Keratinocyte (primary cell): Measurements from ENCODE around the gene GAS5. TPM values are rescaled to one million over a fixed set of nuclear protein-coding genes. Genes with fewer than 3 reads are reported as not detected.
"Not testable (repeated sequence)": the region's sequence is repeated elsewhere in the genome, so short reads cannot be mapped to it uniquely, and the experiment has no call there.

Experiments used
- DNase-seq: peaks from one replicate; pipeline ENCODE4 v3.0.0-alpha.2; 2011; ENCODE audit warnings: low read depth, missing footprints, low spot score
- FAIRE-seq: peaks from 2 replicates; lab custom pipeline; 2011; peaks lifted over from hg19 to GRCh38; lab: Jason Lieb, UNC
- H2AFZ ChIP-seq: 2 replicates; pipeline ENCODE4 v1.6.0; 2012; ENCODE audit warnings: low read length, control low read depth, inconsistent platforms; ENCODE audit not compliant: control insufficient read depth
- H3K27ac ChIP-seq: 2 replicates; pipeline ENCODE4 v1.5.1; 2011; ENCODE audit warnings: low read length; ENCODE audit not compliant: control insufficient read depth, insufficient read depth
- H3K27me3 ChIP-seq: 3 replicates; pipeline ENCODE4 v1.6.0; 2011; ENCODE audit warnings: low read length; ENCODE audit not compliant: control insufficient read depth, insufficient read depth; ENCODE audit errors: extremely low read depth
- H3K36me3 ChIP-seq, 2 experiments: 2 replicates in 1 of 2; 3 replicates in 1 of 2; pipeline ENCODE4 v1.5.1; 2011; ENCODE audit warnings: low read length in 2 of 2, mild to moderate bottlenecking in 1 of 2; ENCODE audit not compliant: control insufficient read depth in 2 of 2, insufficient read depth in 2 of 2; ENCODE audit errors: extremely low read depth in 1 of 2
- H3K4me1 ChIP-seq: 3 replicates; pipeline ENCODE4 v1.5.1; 2011; ENCODE audit warnings: low read length; ENCODE audit not compliant: control insufficient read depth, insufficient read depth; ENCODE audit errors: extremely low read depth
- H3K4me2 ChIP-seq: 3 replicates; pipeline ENCODE4 v1.6.0; 2011; ENCODE audit warnings: low read depth, low read length; ENCODE audit not compliant: control insufficient read depth, insufficient read depth; ENCODE audit errors: extremely low read depth
- H3K4me3 ChIP-seq, 3 experiments: fragments of 200-600 bp in 1 of 3; sonication (generic) in 1 of 3; 2 replicates in 2 of 3; 3 replicates in 1 of 3; pipeline ENCODE4 v1.5.1; 2011 to 2016; ENCODE audit warnings: low read length in 3 of 3, mild to moderate bottlenecking in 3 of 3, control low read depth in 2 of 3, inconsistent platforms in 1 of 3, low read depth in 1 of 3, mixed read lengths in 1 of 3, mixed run types in 1 of 3, moderate library complexity in 1 of 3; ENCODE audit not compliant: control insufficient read depth in 2 of 3, insufficient read depth in 2 of 3; ENCODE audit errors: extremely low read depth in 1 of 3
- H3K79me2 ChIP-seq: 2 replicates; pipeline ENCODE4 v1.6.0; 2012; ENCODE audit warnings: low read length; ENCODE audit not compliant: control insufficient read depth, insufficient read depth
- H3K9ac ChIP-seq: 3 replicates; pipeline ENCODE4 v1.6.0; 2011; ENCODE audit warnings: low read length; ENCODE audit not compliant: control insufficient read depth, insufficient read depth; ENCODE audit errors: extremely low read depth
- H3K9me1 ChIP-seq: 3 replicates; pipeline ENCODE4 v1.6.0; 2011; ENCODE audit warnings: low read length; ENCODE audit not compliant: control insufficient read depth, insufficient read depth; ENCODE audit errors: extremely low read depth
- H3K9me3 ChIP-seq: 2 replicates; pipeline ENCODE4 v1.5.1; 2012; ENCODE audit warnings: low read depth, low read length; ENCODE audit not compliant: control insufficient read depth
- H4K20me1 ChIP-seq: 3 replicates; pipeline ENCODE4 v1.6.0; 2011; ENCODE audit warnings: low read length; ENCODE audit not compliant: control insufficient read depth, insufficient read depth; ENCODE audit errors: extremely low read depth
- EZH2 ChIP-seq: IDR thresholded peaks from one replicate; pipeline ENCODE4 v1.6.1; 2012; ENCODE audit warnings: inconsistent platforms, mild to moderate bottlenecking, low read length, moderate library complexity
- dilution Hi-C: fragments of 300-500 bp; cut with MboI; formaldehyde crosslinking; loops from one replicate; pipeline ENCODE4 v1.7.0; 2020; ENCODE audit warnings: low sequenced_read_pairs; ENCODE audit not compliant: extremely low pct_ligation_motif_present
- polyA plus RNA-seq, 5 experiments: library from polyadenylated mRNA; depleted of rRNA in 3 of 5; stranded (reverse) in 3 of 5; stranded (forward) in 1 of 5; unstranded in 1 of 5; fragments of >200 nt; gene quantifications; 1 replicate in 1 of 5; 2 replicates in 3 of 5; 3 replicates in 1 of 5; pipeline versions ENCODE4 v1.2.1 to v1.2.3, GENCODE V29; 2011 to 2012; ENCODE audit warnings: missing spikeins in 2 of 5, low read depth in 1 of 5, low replicate concordance in 1 of 5
- TF ChIP-seq, protein P1 (sequence below), 3 experiments: IDR thresholded peaks in 1 of 3; conservative IDR thresholded peaks in 1 of 3; optimal IDR thresholded peaks in 1 of 3; 2 replicates in 2 of 3; 3 replicates in 1 of 3; pipeline versions ENCODE3 to v1.5.1; 2011; ENCODE audit warnings: low read length in 3 of 3, mild to moderate bottlenecking in 3 of 3, moderate library complexity in 2 of 3, control low read depth in 1 of 3, inconsistent platforms in 1 of 3; ENCODE audit not compliant: insufficient read depth in 2 of 3; ENCODE audit errors: extremely low read depth in 1 of 3

The GAS5 gene
- polyA plus RNA-seq, 1 donor (not counting 4 experiments of a cell fraction or from before 2014, with no cell fraction given), result 1,196 TPM

- peaks cover 37% of the 10 kb centered on the region for H4K20me1 ChIP-seq
- peaks cover 30% of the 10 kb centered on the region for H3K79me2 ChIP-seq
- H3K4me1 ChIP-seq, result peaks cover 14% of the 10 kb centered on the region
- H3K9me3 ChIP-seq, result no peaks in the 10 kb centered on the region
- no peak overlapping the region for H2AFZ ChIP-seq
- H3K4me2 ChIP-seq, result no peak overlapping the region
- peaks cover 18 to 43% of the 10 kb centered on the region in 2 experiments for H3K36me3 ChIP-seq
- FAIRE-seq (no peak), DNase-seq (no peak)
- H3K9ac ChIP-seq, result no peak overlapping the region
- dilution Hi-C loops, result no loop called here
- H3K9me1 ChIP-seq, result no peaks in the 10 kb centered on the region
- H3K27ac ChIP-seq, result no peak overlapping the region
- H3K27me3 ChIP-seq, result no peaks in the 10 kb centered on the region
- TF ChIP-seq EZH2, result no peak
- TF ChIP-seq, protein P1, sequence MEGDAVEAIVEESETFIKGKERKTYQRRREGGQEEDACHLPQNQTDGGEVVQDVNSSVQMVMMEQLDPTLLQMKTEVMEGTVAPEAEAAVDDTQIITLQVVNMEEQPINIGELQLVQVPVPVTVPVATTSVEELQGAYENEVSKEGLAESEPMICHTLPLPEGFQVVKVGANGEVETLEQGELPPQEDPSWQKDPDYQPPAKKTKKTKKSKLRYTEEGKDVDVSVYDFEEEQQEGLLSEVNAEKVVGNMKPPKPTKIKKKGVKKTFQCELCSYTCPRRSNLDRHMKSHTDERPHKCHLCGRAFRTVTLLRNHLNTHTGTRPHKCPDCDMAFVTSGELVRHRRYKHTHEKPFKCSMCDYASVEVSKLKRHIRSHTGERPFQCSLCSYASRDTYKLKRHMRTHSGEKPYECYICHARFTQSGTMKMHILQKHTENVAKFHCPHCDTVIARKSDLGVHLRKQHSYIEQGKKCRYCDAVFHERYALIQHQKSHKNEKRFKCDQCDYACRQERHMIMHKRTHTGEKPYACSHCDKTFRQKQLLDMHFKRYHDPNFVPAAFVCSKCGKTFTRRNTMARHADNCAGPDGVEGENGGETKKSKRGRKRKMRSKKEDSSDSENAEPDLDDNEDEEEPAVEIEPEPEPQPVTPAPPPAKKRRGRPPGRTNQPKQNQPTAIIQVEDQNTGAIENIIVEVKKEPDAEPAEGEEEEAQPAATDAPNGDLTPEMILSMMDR (optimal IDR thresholded peaks at IDR 0.05 in 1 of 3, IDR thresholded peaks at IDR 0.05 in 1 of 3, conservative IDR thresholded peaks at IDR 0.05 in 1 of 3; ENCODE audit: extremely low read depth in 1 of 3, insufficient read depth in 2 of 3, low read length in 3 of 3), result no peak
- no peak overlapping the region for H3K4me3 ChIP-seq
Observed at GRCh38 chr1:173862769-173863223, 5.0 kb downstream of the GAS5 start.

DNA sequence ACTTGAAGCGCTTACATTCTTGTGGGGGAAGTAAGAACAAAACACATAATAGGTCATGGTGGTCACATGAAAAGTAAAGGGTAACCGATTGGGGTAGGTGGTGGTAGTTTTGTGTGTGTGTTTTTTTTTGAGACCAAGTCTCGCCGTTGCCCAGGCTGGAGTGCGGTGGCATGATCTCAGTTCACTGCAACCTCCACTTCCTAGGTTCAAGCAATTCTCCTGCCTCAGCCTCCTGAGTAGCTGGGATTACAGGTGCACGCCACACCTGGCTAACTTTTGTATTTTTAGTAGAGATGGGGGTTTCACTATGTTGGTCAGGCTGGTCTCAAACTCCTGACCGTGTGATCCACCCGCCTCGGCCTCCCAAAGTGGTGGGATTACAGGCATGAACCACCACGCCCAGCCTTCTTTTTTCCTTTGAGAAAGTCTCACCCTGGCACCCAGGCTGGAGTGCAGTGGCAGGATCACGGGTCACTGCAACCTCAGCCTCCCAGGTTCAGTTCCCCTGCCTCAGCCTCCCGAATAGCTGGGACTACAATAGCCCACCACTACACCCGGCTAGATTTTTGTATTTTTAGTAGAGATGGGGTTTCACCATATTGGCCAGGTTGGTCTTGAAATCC is 5.5 kb downstream of the GAS5 start:
- Histone ChIP-seq H3K79me2 (peaks cover 24% of the 10 kb centered on the region), H4K20me1 (peaks cover 37% of the 10 kb centered on the region), H3K4me1 (peaks cover 14% of the 10 kb centered on the region), H3K36me3 (peaks cover 18 to 41% of the 10 kb centered on the region in 2 experiments)
- H3K4me3 ChIP-seq, H2AFZ ChIP-seq, H3K27me3 ChIP-seq, FAIRE-seq, H3K27ac ChIP-seq, H3K9me1 ChIP-seq, H3K9ac ChIP-seq, H3K9me3 ChIP-seq, DNase-seq, H3K4me2 ChIP-seq, dilution Hi-C loops: not testable (repeated sequence)
